Mucosa of rectum (tissue), 2 donors: ENCODE results near the gene CAPN12.

Experiments
- H3K27ac ChIP-seq, 2 donors: one replicate each; pipeline ENCODE4 v1.7.0; 2013; ENCODE audit warnings: inconsistent platforms in 2 of 2, low read depth in 2 of 2, low read length in 2 of 2
- H3K27me3 ChIP-seq, 2 donors: one replicate each; pipeline ENCODE4 v1.7.0; 2013; ENCODE audit warnings: low read length in 2 of 2; ENCODE audit not compliant: control insufficient read depth in 2 of 2, insufficient read depth in 2 of 2
- H3K36me3 ChIP-seq, 2 donors: one replicate each; pipeline ENCODE4 v1.7.0; 2013; ENCODE audit warnings: low read length in 2 of 2; ENCODE audit not compliant: control insufficient read depth in 2 of 2, insufficient read depth in 2 of 2
- H3K4me1 ChIP-seq, 2 donors: one replicate each; pipeline ENCODE4 v1.7.0; 2013; ENCODE audit warnings: low read length in 2 of 2, mild to moderate bottlenecking in 1 of 2; ENCODE audit not compliant: control insufficient read depth in 2 of 2, insufficient read depth in 2 of 2
- H3K4me3 ChIP-seq, 2 donors: one replicate each; pipeline ENCODE4 v1.7.0; 2013; ENCODE audit warnings: low read length in 2 of 2
- H3K9ac ChIP-seq, 2 donors: one replicate each; pipeline ENCODE4 v1.7.0; 2013; ENCODE audit warnings: low read length in 2 of 2, low read depth in 1 of 2, mild to moderate bottlenecking in 1 of 2
- H3K9me3 ChIP-seq, 2 donors: one replicate each; pipeline ENCODE4 v1.7.0; 2013; ENCODE audit warnings: low read length in 2 of 2; ENCODE audit not compliant: control insufficient read depth in 2 of 2
- donor health status: healthy.
- donor health status: Normal muscosa, but diverticular disease.

Gene CAPN12

GRCh38 chr19:38687837-38688378 lies 56.4 kb downstream of the CAPN12 start:
- no peak overlapping the region for H3K4me3 ChIP-seq
- no peak overlapping the region for H3K9ac ChIP-seq
- H3K36me3 ChIP-seq = peaks cover 0 to 14% of the 10 kb centered on the region in 2 donors
- peak overlapping the region in 1 of 2 donors; percentile 4 for H3K27ac ChIP-seq
- H3K27me3 ChIP-seq = no peaks in the 10 kb centered on the region
- peaks cover 43 to 58% of the 10 kb centered on the region in 2 donors for H3K4me1 ChIP-seq
- no peaks in the 10 kb centered on the region for H3K9me3 ChIP-seq

- Histone ChIP-seq H3K36me3 (peaks cover 0 to 10% of the 10 kb centered on the region in 2 donors), H3K9me3 (no peaks in the 10 kb centered on the region), H3K27ac (peak overlapping the region; percentile 94 to 100), H3K27me3 (no peaks in the 10 kb centered on the region), H3K4me3 (peak overlapping the region in 1 of 2 donors; percentile 31), H3K4me1 (peaks cover 45 to 57% of the 10 kb centered on the region in 2 donors), H3K9ac (peak overlapping the region; percentile 68 to 80)
Observed at GRCh38 chr19:38686530-38686888, 57.8 kb downstream of the CAPN12 start.

GRCh38 chr19:38685666-38686529 lies 58.4 kb downstream of the CAPN12 start:
- peak overlapping the region; percentile 94 to 100 for H3K27ac ChIP-seq
- peak overlapping the region; percentile 11 to 43 for H3K4me3 ChIP-seq
- H3K9me3 ChIP-seq = no peaks in the 10 kb centered on the region
- H3K4me1 ChIP-seq = peaks cover 46 to 62% of the 10 kb centered on the region in 2 donors
- peaks cover 0 to 10% of the 10 kb centered on the region in 2 donors for H3K36me3 ChIP-seq
- H3K27me3 ChIP-seq = no peaks in the 10 kb centered on the region
- H3K9ac ChIP-seq = peak overlapping the region; percentile 68 to 80

- H3K36me3 ChIP-seq = peaks cover 0 to 7% of the 10 kb centered on the region in 2 donors
- H3K27ac ChIP-seq = peak overlapping the region; percentile 94 to 100
- no peaks in the 10 kb centered on the region for H3K27me3 ChIP-seq
- peak overlapping the region; percentile 27 to 80 for H3K9ac ChIP-seq
- peak overlapping the region; percentile 11 to 43 for H3K4me3 ChIP-seq
- peaks cover 51 to 68% of the 10 kb centered on the region in 2 donors for H3K4me1 ChIP-seq
- no peaks in the 10 kb centered on the region for H3K9me3 ChIP-seq
Observed at GRCh38 chr19:38684862-38685665, 59.2 kb downstream of the CAPN12 start.

- H3K4me3 ChIP-seq = peak overlapping the region; percentile 10 to 48
- no peaks in the 10 kb centered on the region for H3K9me3 ChIP-seq
- H3K27me3 ChIP-seq = no peaks in the 10 kb centered on the region
- H3K4me1 ChIP-seq = peaks cover 59 to 76% of the 10 kb centered on the region in 2 donors
- H3K27ac ChIP-seq = peak overlapping the region; percentile 94 to 100
- H3K36me3 ChIP-seq = peaks cover under 1 to 3% of the 10 kb centered on the region in 2 donors
- peak overlapping the region; percentile 71 to 80 for H3K9ac ChIP-seq
Observed at GRCh38 chr19:38684078-38684861, 60.0 kb downstream of the CAPN12 start.

- Histone ChIP-seq H3K4me3 (peak overlapping the region; percentile 4 to 48), H3K4me1 (peaks cover 66 to 80% of the 10 kb centered on the region in 2 donors), H3K27ac (peak overlapping the region; percentile 94 to 100), H3K9ac (peak overlapping the region; percentile 71 to 87), H3K27me3 (no peaks in the 10 kb centered on the region), H3K9me3 (no peaks in the 10 kb centered on the region), H3K36me3 (peaks cover 5 to 6% of the 10 kb centered on the region in 2 donors)
Observed at GRCh38 chr19:38683393-38684077, 60.7 kb downstream of the CAPN12 start.

GRCh38 chr19:38682872-38683392 lies 61.3 kb downstream of the CAPN12 start:
- Histone ChIP-seq H3K9me3 (no peaks in the 10 kb centered on the region), H3K4me3 (peak overlapping the region; percentile 1 to 3), H3K9ac (peak overlapping the region; percentile 63 to 87), H3K27me3 (no peaks in the 10 kb centered on the region), H3K4me1 (peaks cover 67 to 82% of the 10 kb centered on the region in 2 donors), H3K27ac (peak overlapping the region; percentile 94 to 100), H3K36me3 (peaks cover 5 to 6% of the 10 kb centered on the region in 2 donors)

- peak overlapping the region; percentile 94 to 100 for H3K27ac ChIP-seq
- peaks cover 69 to 82% of the 10 kb centered on the region in 2 donors for H3K4me1 ChIP-seq
- H3K27me3 ChIP-seq = no peaks in the 10 kb centered on the region
- H3K4me3 ChIP-seq = peak overlapping the region in 1 of 2 donors; percentile 1
- peak overlapping the region; percentile 63 to 87 for H3K9ac ChIP-seq
- no peaks in the 10 kb centered on the region for H3K9me3 ChIP-seq
- peaks cover 5 to 9% of the 10 kb centered on the region in 2 donors for H3K36me3 ChIP-seq
Observed at GRCh38 chr19:38682195-38682867, 61.9 kb downstream of the CAPN12 start.
